ENCODE data around the gene RFLNA.

DNA sequence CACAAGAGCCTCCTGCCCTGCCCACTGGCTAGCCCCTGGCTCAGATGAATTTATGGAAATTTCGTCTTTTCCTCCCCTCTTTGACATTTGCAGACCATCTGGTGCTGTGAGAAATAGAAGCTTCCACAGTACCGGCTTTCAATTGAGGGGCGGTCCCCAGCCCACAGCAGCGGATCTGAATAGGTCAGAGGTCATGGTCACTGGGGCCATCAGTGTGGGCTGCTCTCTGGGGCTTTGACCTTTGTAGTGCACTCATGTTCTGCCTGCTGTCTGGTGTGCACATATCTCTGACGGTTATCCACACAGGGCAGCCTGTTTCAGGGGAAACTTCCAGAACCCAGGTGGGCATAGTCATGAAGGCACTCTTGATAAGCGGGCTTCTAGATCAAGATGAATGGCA lies 2.5 kb upstream of the RFLNA start:
- TF ChIP-seq, protein P1, sequence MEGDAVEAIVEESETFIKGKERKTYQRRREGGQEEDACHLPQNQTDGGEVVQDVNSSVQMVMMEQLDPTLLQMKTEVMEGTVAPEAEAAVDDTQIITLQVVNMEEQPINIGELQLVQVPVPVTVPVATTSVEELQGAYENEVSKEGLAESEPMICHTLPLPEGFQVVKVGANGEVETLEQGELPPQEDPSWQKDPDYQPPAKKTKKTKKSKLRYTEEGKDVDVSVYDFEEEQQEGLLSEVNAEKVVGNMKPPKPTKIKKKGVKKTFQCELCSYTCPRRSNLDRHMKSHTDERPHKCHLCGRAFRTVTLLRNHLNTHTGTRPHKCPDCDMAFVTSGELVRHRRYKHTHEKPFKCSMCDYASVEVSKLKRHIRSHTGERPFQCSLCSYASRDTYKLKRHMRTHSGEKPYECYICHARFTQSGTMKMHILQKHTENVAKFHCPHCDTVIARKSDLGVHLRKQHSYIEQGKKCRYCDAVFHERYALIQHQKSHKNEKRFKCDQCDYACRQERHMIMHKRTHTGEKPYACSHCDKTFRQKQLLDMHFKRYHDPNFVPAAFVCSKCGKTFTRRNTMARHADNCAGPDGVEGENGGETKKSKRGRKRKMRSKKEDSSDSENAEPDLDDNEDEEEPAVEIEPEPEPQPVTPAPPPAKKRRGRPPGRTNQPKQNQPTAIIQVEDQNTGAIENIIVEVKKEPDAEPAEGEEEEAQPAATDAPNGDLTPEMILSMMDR (IDR thresholded peaks at IDR 0.05): no peak
- no peak for TF ChIP-seq EP300 (IDR thresholded peaks at IDR 0.05)
- no peak for TF ChIP-seq POLR2A (IDR thresholded peaks at IDR 0.05)
